ENCODE results near the gene PROM1.

Gene PROM1

GRCh38 chr4:16117164-16117563, 33.3 kb upstream of the PROM1 start:
- TF ChIP-seq CTCF (conservative IDR thresholded peaks at IDR 0.05; ENCODE audit: control insufficient read depth, insufficient read depth, low read depth, low read length), result no peak
- no peak overlapping the region for H3K4me3 ChIP-seq (ENCODE audit: control insufficient read depth, low read depth, low read length)
- DNase-seq (ENCODE audit: low read depth), result no peak

GRCh38 chr4:16116493-16116990, 32.7 kb upstream of the PROM1 start:
- H3K4me3 ChIP-seq (ENCODE audit: control insufficient read depth, low read depth, low read length), result no peak overlapping the region
- no peak for DNase-seq (ENCODE audit: low read depth)
- no peak for TF ChIP-seq CTCF (conservative IDR thresholded peaks at IDR 0.05; ENCODE audit: control insufficient read depth, insufficient read depth, low read depth, low read length)

GRCh38 chr4:16116019-16116418, 32.2 kb upstream of the PROM1 start:
- no peak for DNase-seq (ENCODE audit: low read depth)
- no peak overlapping the region for H3K4me3 ChIP-seq (ENCODE audit: control insufficient read depth, low read depth, low read length)
- TF ChIP-seq CTCF (conservative IDR thresholded peaks at IDR 0.05; ENCODE audit: control insufficient read depth, insufficient read depth, low read depth, low read length), result no peak

GRCh38 chr4:16114546-16114945, 30.7 kb upstream of the PROM1 start:
- no peak for DNase-seq (ENCODE audit: low read depth)
- no peak overlapping the region for H3K4me3 ChIP-seq (ENCODE audit: control insufficient read depth, low read depth, low read length)
- TF ChIP-seq CTCF (conservative IDR thresholded peaks at IDR 0.05; ENCODE audit: control insufficient read depth, insufficient read depth, low read depth, low read length), result no peak

GRCh38 chr4:16113741-16114140, 29.9 kb upstream of the PROM1 start:
- DNase-seq (ENCODE audit: low read depth), result no peak
- no peak overlapping the region for H3K4me3 ChIP-seq (ENCODE audit: control insufficient read depth, low read depth, low read length)
- no peak for TF ChIP-seq CTCF (conservative IDR thresholded peaks at IDR 0.05; ENCODE audit: control insufficient read depth, insufficient read depth, low read depth, low read length)

DNA sequence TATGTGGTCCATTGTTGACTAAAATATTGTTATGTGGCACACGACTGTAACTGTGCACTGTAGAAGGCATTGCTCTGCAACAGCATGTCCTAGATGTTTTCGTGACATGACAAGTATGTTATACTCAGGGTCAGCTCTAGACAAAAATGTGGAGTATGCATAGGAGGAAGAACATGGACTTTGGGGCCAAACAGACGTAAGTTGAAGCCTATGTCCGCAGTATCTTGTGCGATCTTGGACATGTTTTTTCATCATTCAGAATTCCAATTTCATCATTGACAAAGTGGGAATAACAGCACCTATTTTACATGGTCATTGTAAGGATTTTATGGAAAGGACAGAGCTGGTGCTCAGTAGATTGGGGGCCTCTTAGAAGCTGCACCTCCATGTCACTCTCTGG, 27.7 kb upstream of the PROM1 start:
- no peak overlapping the region for H3K4me3 ChIP-seq (ENCODE audit: control insufficient read depth, low read depth, low read length)
- no peak for TF ChIP-seq CTCF (conservative IDR thresholded peaks at IDR 0.05; ENCODE audit: control insufficient read depth, insufficient read depth, low read depth, low read length)
- no peak for DNase-seq (ENCODE audit: low read depth)

DNA sequence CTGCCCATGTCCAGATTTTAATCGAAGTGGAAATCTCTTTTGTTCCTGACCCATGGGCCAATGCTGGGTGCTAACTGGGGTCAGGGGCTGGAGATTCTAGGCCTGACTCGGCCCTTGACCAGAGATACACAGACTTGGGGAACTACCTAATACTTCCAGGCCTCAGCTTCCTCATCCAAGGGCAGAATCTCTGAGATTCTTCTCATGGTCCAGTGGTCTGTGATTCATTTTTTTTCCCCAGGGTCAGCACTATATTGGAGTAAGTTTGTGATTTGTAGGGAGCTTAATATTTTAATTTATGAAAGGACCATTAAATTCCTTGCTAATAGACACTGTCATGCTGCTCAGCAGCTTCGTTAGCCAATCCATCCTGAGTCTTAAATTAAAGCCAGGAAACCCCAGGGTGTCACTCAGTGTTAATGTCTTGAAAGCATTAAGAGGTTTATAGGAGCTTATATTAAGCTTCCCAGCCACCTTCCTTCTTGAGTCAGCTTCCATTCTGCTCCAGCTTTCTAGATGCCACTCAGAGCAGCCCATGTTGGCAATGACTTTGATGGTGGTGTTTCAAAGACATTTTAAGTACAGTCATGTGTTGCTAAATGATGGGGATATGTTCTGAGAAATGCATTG, 27.0 kb upstream of the PROM1 start:
- TF ChIP-seq CTCF (conservative IDR thresholded peaks at IDR 0.05; ENCODE audit: control insufficient read depth, insufficient read depth, low read depth, low read length), result no peak
- no peak overlapping the region for H3K4me3 ChIP-seq (ENCODE audit: control insufficient read depth, low read depth, low read length)
- no peak for DNase-seq (ENCODE audit: low read depth)

All from fibroblast of mammary gland (primary cell).